Measurements from ENCODE around the gene HINT2.

Gene HINT2

GRCh38 chr9:35814841-35815543, at the start of gene HINT2:
Gene HINT2, minus strand, starts transcription at chr9:35815042. Its CDS starts 63 bp downstream, at chr9:35814979.
- peak; percentile 97 for DNase-seq (ENCODE audit: low spot score)

GRCh38 chr9:35863583-35863982, 48.7 kb upstream of the HINT2 start:
- no peak for DNase-seq (ENCODE audit: low spot score)

- no peak for DNase-seq (ENCODE audit: low spot score)
Measured at GRCh38 chr9:35862328-35862727, 47.5 kb upstream of the HINT2 start.

- DNase-seq (ENCODE audit: low spot score), result no peak
Measured at GRCh38 chr9:35861161-35861897, 46.5 kb upstream of the HINT2 start.

- no peak for DNase-seq (ENCODE audit: low spot score)
Measured at GRCh38 chr9:35859990-35860339, 45.1 kb upstream of the HINT2 start.

GRCh38 chr9:35859310-35859989, 44.6 kb upstream of the HINT2 start:
- no peak for DNase-seq (ENCODE audit: low spot score)

- DNase-seq (ENCODE audit: low spot score), result no peak
Measured at GRCh38 chr9:35858458-35858857, 43.6 kb upstream of the HINT2 start.

GRCh38 chr9:35856882-35857281, 42.0 kb upstream of the HINT2 start:
- no peak for DNase-seq (ENCODE audit: low spot score)

- DNase-seq (ENCODE audit: low spot score), result no peak
Measured at GRCh38 chr9:35856206-35856605, 41.4 kb upstream of the HINT2 start.

GRCh38 chr9:35854091-35854762, 39.4 kb upstream of the HINT2 start:
- no peak for DNase-seq (ENCODE audit: low spot score)

GRCh38 chr9:35852876-35853865, 38.3 kb upstream of the HINT2 start:
- no peak for DNase-seq (ENCODE audit: low spot score)

- DNase-seq (ENCODE audit: low spot score), result no peak
Measured at GRCh38 chr9:35852267-35852815, 37.5 kb upstream of the HINT2 start.

GRCh38 chr9:35847792-35848572, 33.1 kb upstream of the HINT2 start:
- DNase-seq (ENCODE audit: low spot score), result peak; percentile 14

GRCh38 chr9:35845824-35846771, 31.3 kb upstream of the HINT2 start:
- DNase-seq (ENCODE audit: low spot score), result no peak

GRCh38 chr9:35844628-35845270, 29.9 kb upstream of the HINT2 start:
- no peak for DNase-seq (ENCODE audit: low spot score)

GRCh38 chr9:35842795-35843194, 28.0 kb upstream of the HINT2 start:
- no peak for DNase-seq (ENCODE audit: low spot score)

- no peak for DNase-seq (ENCODE audit: low spot score)
Measured at GRCh38 chr9:35842020-35842745, 27.3 kb upstream of the HINT2 start.

GRCh38 chr9:35841645-35841900, 26.7 kb upstream of the HINT2 start:
- no peak for DNase-seq (ENCODE audit: low spot score)

Data from activated CD4-positive, alpha-beta T cell treated with anti-CD3 and anti-CD28 coated beads, Interleukin-2, Interleukin-4, amounts not matched to agents 100 ng/mL and 50 ng/mL, durations not matched to agents 16 hours and 8 hours (primary cell).